ENCODE data around the gene ARHGAP24. TPM values are rescaled to one million over a fixed set of nuclear protein-coding genes. Genes with fewer than 3 reads are reported as not detected.

ARHGAP24 gene
- polyA plus RNA-seq, 1 of the 3 experiments (the other 2 are of a cell fraction): 1.4 TPM

- H3K36me3 ChIP-seq (replicated peaks in 1 of 2; ENCODE audit: control insufficient read depth in 1 of 2, insufficient read depth in 2 of 2, low read length in 1 of 2): no peaks in the 10 kb centered on the region
- H3K27ac ChIP-seq (ENCODE audit: low read depth in 2 of 2, low read length in 1 of 2): no peak overlapping the region
- DNase-seq: no peak
- WGBS (ENCODE audit: low lambda C conversion rate): 13% methylated on average over 1 of the region's 1 CpG
- no peak overlapping the region for H3K9ac ChIP-seq
- no peaks in the 10 kb centered on the region for H3K4me1 ChIP-seq (ENCODE audit: control insufficient read depth in 1 of 2, insufficient read depth in 2 of 2, low read depth in 1 of 2, low read length in 1 of 2)
- H3K27me3 ChIP-seq (ENCODE audit: insufficient read depth): no peaks in the 10 kb centered on the region
- ChIA-PET POLR2A (no interaction called here), CTCF (interaction anchor here (0.9 kb wide), 1 partner anchor 47 kb away, joined by 3 read pairs; no protein-coding TSS in a partner anchor)
- H3K4me3 ChIP-seq (ENCODE audit: low read depth in 2 of 2, low read length in 1 of 2): no peak overlapping the region
- no peaks in the 10 kb centered on the region for H3K79me2 ChIP-seq (ENCODE audit: insufficient read depth)
- H3F3A ChIP-seq (replicated peaks; ENCODE audit: insufficient read depth): no peaks in the 10 kb centered on the region
- no peak overlapping the region for H2AFZ ChIP-seq (ENCODE audit: low read depth)
- no peak overlapping the region for H3K4me2 ChIP-seq
- H3K9me3 ChIP-seq: no peaks in the 10 kb centered on the region
- H4K20me1 ChIP-seq (ENCODE audit: insufficient read depth): no peaks in the 10 kb centered on the region
- TF ChIP-seq ELF1 (IDR thresholded peaks at IDR 0.05) (no peak), GATA2 (CRISPR knock-in tag; IDR thresholded peaks at IDR 0.05) (no peak), EP300 (IDR thresholded peaks at IDR 0.05; ENCODE audit: borderline replicate concordance in 1 of 2, low read depth in 1 of 2, low read length in 1 of 2) (no peak), TAF1 (IDR thresholded peaks at IDR 0.05; ENCODE audit: borderline replicate concordance, low read depth, low read length) (no peak), TCF12 (IDR thresholded peaks at IDR 0.05) (no peak), NFIC (IDR thresholded peaks at IDR 0.05; ENCODE audit: borderline replicate concordance) (no peak), ZBTB33 (IDR thresholded peaks at IDR 0.05; ENCODE audit: borderline replicate concordance, low read depth) (no peak), SIN3A (IDR thresholded peaks at IDR 0.05; ENCODE audit: borderline replicate concordance, low read depth, low read length) (no peak), RFX5 (IDR thresholded peaks at IDR 0.05; ENCODE audit: low read length) (no peak), POLR2AphosphoS5 (IDR thresholded peaks at IDR 0.05; ENCODE audit: low read depth, low read length) (no peak), MXI1 (IDR thresholded peaks at IDR 0.05; ENCODE audit: low read depth, low read length) (no peak), USF2 (IDR thresholded peaks at IDR 0.05; ENCODE audit: borderline replicate concordance, low read depth, low read length) (no peak), MAX (IDR thresholded peaks at IDR 0.05; ENCODE audit: low read depth) (no peak), REST (IDR thresholded peaks at IDR 0.05; ENCODE audit: low read depth, low read length) (no peak)
- no peaks in the 10 kb centered on the region for H3K9me2 ChIP-seq
Measured at GRCh38 chr4:85459736-85460135, 15.2 kb upstream of the ARHGAP24 start.

All from SK-N-SH (cell line).